Calu3 (cell line): ENCODE results near the gene TSHZ2. TPM values are rescaled to one million over a fixed set of nuclear protein-coding genes. Genes with fewer than 3 reads are reported as not detected.

Experiments
- BruUV-seq: library from RNA; stranded (reverse); fragments of 400-500 nt; replicated peaks from 2 replicates; lab custom pipeline; 2021; lab: Mats Ljungman, UMichigan
- CTCF ChIA-PET: fragments of 300-600 bp; sonication (Branson Sonifier 250); formaldehyde crosslinking; loops from one replicate; lab custom pipeline; 2022; ENCODE audit warnings: antibody characterized with exemption; lab: Charles Lee
- DNase-seq: peaks from one replicate; pipeline ENCODE4 v3.0.0; 2022
- H3K27ac Mint-ChIP-seq: one replicate; pipeline ENCODE4 v1.8.0; 2022; ENCODE audit warnings: mixed read lengths; ENCODE audit not compliant: unreplicated experiment
- H3K27me3 Mint-ChIP-seq: one replicate; pipeline ENCODE4 v1.8.0; 2022; ENCODE audit warnings: mixed read lengths; ENCODE audit not compliant: unreplicated experiment
- H3K36me3 Mint-ChIP-seq: one replicate; pipeline ENCODE4 v1.8.0; 2022; ENCODE audit warnings: mild to moderate bottlenecking, moderate library complexity, mixed read lengths; ENCODE audit not compliant: insufficient read depth, unreplicated experiment
- H3K4me1 Mint-ChIP-seq: one replicate; pipeline ENCODE4 v1.8.0; 2022; ENCODE audit warnings: mild to moderate bottlenecking, low read depth, mixed read lengths; ENCODE audit not compliant: unreplicated experiment
- H3K4me3 Mint-ChIP-seq: one replicate; pipeline ENCODE4 v1.8.0; 2022; ENCODE audit warnings: mild to moderate bottlenecking, low read depth, moderate library complexity, mixed read lengths; ENCODE audit not compliant: unreplicated experiment
- H3K9me3 Mint-ChIP-seq: one replicate; pipeline ENCODE4 v1.8.0; 2022; ENCODE audit warnings: low read depth, mixed read lengths; ENCODE audit not compliant: unreplicated experiment
- intact Hi-C: fragments of 100-400 bp; cut with micrococcal nuclease; formaldehyde crosslinking; loops from one replicate; pipeline ENCODE4 v1.10.0; 2022; ENCODE audit not compliant: unreplicated experiment
- total RNA-seq: library from RNA; stranded (reverse); gene quantifications from 2 replicates; pipeline ENCODE4 v1.2.3, GENCODE V29; 2022
- TF ChIP-seq, protein P1 (sequence below): fragments of 200-600 bp; IDR thresholded peaks from one replicate; pipeline ENCODE4 v1.8.0; 2022; ENCODE audit warnings: antibody characterized with exemption; ENCODE audit not compliant: unreplicated experiment

The TSHZ2 gene
- total RNA-seq, 1 experiment from 2014 or later = not detected

- Mint-ChIP-seq H3K4me1 (peaks cover 16% of the 10 kb centered on the region), H3K27ac (peak overlapping the region; percentile 7), H3K4me3 (no peak overlapping the region), H3K27me3 (peaks cover 59% of the 10 kb centered on the region), H3K9me3 (no peaks in the 10 kb centered on the region), H3K36me3 (peaks cover 5% of the 10 kb centered on the region)
- no peak for DNase-seq
- CTCF ChIA-PET = no interaction called here
- intact Hi-C loops = loop anchor here (10.0 kb wide), 1 partner anchor 613 kb away; no protein-coding TSS in a partner anchor
- TF ChIP-seq, protein P1, sequence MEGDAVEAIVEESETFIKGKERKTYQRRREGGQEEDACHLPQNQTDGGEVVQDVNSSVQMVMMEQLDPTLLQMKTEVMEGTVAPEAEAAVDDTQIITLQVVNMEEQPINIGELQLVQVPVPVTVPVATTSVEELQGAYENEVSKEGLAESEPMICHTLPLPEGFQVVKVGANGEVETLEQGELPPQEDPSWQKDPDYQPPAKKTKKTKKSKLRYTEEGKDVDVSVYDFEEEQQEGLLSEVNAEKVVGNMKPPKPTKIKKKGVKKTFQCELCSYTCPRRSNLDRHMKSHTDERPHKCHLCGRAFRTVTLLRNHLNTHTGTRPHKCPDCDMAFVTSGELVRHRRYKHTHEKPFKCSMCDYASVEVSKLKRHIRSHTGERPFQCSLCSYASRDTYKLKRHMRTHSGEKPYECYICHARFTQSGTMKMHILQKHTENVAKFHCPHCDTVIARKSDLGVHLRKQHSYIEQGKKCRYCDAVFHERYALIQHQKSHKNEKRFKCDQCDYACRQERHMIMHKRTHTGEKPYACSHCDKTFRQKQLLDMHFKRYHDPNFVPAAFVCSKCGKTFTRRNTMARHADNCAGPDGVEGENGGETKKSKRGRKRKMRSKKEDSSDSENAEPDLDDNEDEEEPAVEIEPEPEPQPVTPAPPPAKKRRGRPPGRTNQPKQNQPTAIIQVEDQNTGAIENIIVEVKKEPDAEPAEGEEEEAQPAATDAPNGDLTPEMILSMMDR = no peak
- no TSS peak for BruUV-seq
Measured at GRCh38 chr20:53332022-53332837, 360.1 kb downstream of the TSHZ2 start.

DNA sequence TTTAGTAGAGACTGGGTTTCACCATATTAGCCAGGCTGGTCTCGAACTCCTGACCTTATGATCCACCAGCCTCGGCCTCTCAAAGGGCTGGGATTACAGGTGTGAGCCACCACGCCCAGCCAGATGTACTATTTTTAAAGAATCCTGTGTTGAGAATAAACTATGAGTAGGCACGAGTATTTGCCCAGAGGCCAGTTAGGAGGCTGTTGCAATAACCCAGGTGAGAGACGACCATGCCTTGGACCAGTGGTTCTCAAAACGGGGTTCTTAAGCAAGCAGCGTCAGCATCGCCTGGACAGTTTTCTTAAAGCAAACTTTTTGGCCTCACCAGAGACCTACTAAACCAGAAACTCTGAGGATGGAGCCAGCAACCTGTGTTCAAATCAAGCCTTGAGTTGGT is 362.7 kb downstream of the TSHZ2 start:
- BruUV-seq = no TSS peak

DNA sequence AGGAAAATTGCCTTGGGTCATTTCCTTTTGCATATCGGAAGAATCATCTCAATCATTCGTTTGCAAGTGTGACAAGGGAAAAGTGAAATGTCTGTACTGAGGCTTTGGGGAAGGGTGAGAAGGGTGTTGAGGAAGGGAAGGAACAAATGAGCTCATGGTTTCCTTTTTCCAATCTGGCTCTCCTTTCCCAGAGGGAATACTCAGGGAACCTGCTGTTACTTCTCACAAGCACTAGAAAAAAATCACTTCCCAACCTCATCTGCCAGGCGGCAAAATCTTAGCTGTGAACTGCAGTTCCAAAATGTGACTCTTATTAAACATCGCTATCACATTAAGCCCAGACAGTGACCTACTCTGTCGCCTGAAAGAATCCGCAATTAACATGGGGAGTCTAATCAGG is 363.4 kb downstream of the TSHZ2 start:
- H3K9me3 Mint-ChIP-seq = no peaks in the 10 kb centered on the region
- no TSS peak for BruUV-seq
- intact Hi-C loops = loop anchor here (10.0 kb wide), 1 partner anchor 609 kb away; no protein-coding TSS in a partner anchor

More for the DNA sequence above, 362.7 kb downstream of the TSHZ2 start:
- Mint-ChIP-seq H3K36me3 (peaks cover 5% of the 10 kb centered on the region), H3K4me1 (peaks cover 16% of the 10 kb centered on the region), H3K27ac (no peak overlapping the region), H3K9me3 (no peaks in the 10 kb centered on the region), H3K27me3 (peaks cover 49% of the 10 kb centered on the region), H3K4me3 (no peak overlapping the region)
- DNase-seq = no peak
- intact Hi-C loops = loop anchor here (10.0 kb wide), 1 partner anchor 610 kb away; no protein-coding TSS in a partner anchor
- TF ChIP-seq, protein P1 = no peak
- CTCF ChIA-PET = no interaction called here

DNA sequence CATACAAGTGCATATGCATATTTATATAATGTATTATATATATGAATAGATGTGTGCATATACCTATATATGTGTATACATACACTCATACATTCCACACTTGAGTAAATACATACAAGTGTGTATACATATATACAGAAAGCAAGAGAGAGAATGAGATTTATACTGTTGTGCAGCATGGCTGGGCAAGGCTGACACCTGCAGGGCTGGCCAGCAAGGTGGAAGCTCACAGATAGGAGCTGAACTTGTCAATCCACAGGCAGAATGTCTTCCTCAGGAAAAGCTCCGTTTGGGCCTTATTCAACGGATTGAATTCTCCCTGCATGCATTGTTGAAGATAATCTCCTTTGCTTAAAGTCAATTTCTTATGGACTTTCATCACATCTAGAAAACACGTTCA is 364.7 kb downstream of the TSHZ2 start:
- peaks cover 28% of the 10 kb centered on the region for H3K27me3 Mint-ChIP-seq
- TF ChIP-seq, protein P1 = no peak
- CTCF ChIA-PET = interaction anchor here (0.6 kb wide), 1 partner anchor 981 kb away, joined by 4 read pairs; no protein-coding TSS in a partner anchor
- H3K9me3 Mint-ChIP-seq = no peaks in the 10 kb centered on the region
- BruUV-seq = no TSS peak
- DNase-seq = no peak
- intact Hi-C loops = loop anchor here (10.0 kb wide), 1 partner anchor 608 kb away; no protein-coding TSS in a partner anchor
- H3K4me3 Mint-ChIP-seq = no peak overlapping the region
- no peaks in the 10 kb centered on the region for H3K36me3 Mint-ChIP-seq
- peaks cover 5% of the 10 kb centered on the region for H3K4me1 Mint-ChIP-seq
- no peak overlapping the region for H3K27ac Mint-ChIP-seq

More for the DNA sequence above, 363.4 kb downstream of the TSHZ2 start:
- Mint-ChIP-seq H3K4me3 (no peak overlapping the region), H3K27me3 (peaks cover 42% of the 10 kb centered on the region), H3K27ac (no peak overlapping the region), H3K36me3 (peaks cover 5% of the 10 kb centered on the region), H3K4me1 (peaks cover 16% of the 10 kb centered on the region)
- TF ChIP-seq, protein P1 = no peak
- CTCF ChIA-PET = no interaction called here
- no peak for DNase-seq
